ENCODE data around the gene ATP9A.

DNA sequence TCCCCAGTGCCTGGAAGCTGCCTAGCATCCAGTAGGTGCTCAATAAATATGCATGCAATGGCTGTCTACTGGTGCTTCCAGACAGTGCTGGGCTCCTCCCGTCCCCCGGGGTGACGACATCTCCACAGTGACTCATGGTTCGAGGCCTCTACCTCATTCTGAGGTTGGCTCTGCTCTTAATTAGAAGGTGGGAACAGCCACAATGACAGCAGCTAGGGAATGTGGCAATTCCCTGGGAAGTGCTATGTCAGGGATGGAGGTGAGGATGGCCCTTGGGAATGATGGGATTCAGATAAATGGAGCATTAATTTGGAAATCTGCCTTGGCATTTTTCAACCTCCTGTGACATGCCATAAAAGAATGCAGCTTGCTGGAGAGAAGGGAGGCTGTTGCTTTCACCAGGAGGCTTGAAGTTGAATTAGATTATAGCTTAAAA, 182.2 kb downstream of the ATP9A start:
- no peak for TF ChIP-seq POLR2A (IDR thresholded peaks at IDR 0.05)
- TF ChIP-seq, protein P1, sequence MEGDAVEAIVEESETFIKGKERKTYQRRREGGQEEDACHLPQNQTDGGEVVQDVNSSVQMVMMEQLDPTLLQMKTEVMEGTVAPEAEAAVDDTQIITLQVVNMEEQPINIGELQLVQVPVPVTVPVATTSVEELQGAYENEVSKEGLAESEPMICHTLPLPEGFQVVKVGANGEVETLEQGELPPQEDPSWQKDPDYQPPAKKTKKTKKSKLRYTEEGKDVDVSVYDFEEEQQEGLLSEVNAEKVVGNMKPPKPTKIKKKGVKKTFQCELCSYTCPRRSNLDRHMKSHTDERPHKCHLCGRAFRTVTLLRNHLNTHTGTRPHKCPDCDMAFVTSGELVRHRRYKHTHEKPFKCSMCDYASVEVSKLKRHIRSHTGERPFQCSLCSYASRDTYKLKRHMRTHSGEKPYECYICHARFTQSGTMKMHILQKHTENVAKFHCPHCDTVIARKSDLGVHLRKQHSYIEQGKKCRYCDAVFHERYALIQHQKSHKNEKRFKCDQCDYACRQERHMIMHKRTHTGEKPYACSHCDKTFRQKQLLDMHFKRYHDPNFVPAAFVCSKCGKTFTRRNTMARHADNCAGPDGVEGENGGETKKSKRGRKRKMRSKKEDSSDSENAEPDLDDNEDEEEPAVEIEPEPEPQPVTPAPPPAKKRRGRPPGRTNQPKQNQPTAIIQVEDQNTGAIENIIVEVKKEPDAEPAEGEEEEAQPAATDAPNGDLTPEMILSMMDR (IDR thresholded peaks at IDR 0.05): no peak

Data from right lobe of liver (tissue), 4 donors.